Measurements from ENCODE around the gene FIBP.

GRCh38 chr11:65885231-65885630 lies 3.0 kb downstream of the FIBP start:
- TF ChIP-seq POLR2A (IDR thresholded peaks at IDR 0.05; ENCODE audit: low read depth, low read length) (no peak), POLR2AphosphoS5 (IDR thresholded peaks at IDR 0.05; ENCODE audit: low read depth, low read length) (no peak)

All from GM12892 (cell line).